ENCODE results near the gene PIEZO2.

The PIEZO2 gene

GRCh38 chr18:10702206-10702605 lies 447.2 kb downstream of the PIEZO2 start:
- H3K9ac ChIP-seq, result no peak overlapping the region
- no peaks in the 10 kb centered on the region for H3K36me3 ChIP-seq
- no peak for TF ChIP-seq Cebpa-rat (IDR thresholded peaks at IDR 0.05)
- H3K4me3 ChIP-seq, result no peak overlapping the region
- H4K20me1 ChIP-seq, result no peaks in the 10 kb centered on the region
- no peaks in the 10 kb centered on the region for H3K27me3 ChIP-seq
- no peaks in the 10 kb centered on the region for H3K4me1 ChIP-seq
- H3K27ac ChIP-seq, result no peak overlapping the region
- no peak overlapping the region for H3K4me2 ChIP-seq
- no peaks in the 10 kb centered on the region for H3K9me3 ChIP-seq (replicated peaks in 1 of 11)

GRCh38 chr18:10690366-10690765 lies 459.0 kb downstream of the PIEZO2 start:
- no peak overlapping the region for H3K4me2 ChIP-seq
- H3K4me1 ChIP-seq, result no peaks in the 10 kb centered on the region
- no peak overlapping the region for H3K27ac ChIP-seq
- no peak overlapping the region for H3K4me3 ChIP-seq
- no peak for TF ChIP-seq Cebpa-rat (IDR thresholded peaks at IDR 0.05)
- H4K20me1 ChIP-seq, result no peaks in the 10 kb centered on the region
- no peaks in the 10 kb centered on the region for H3K9me3 ChIP-seq (replicated peaks in 1 of 11)
- H3K9ac ChIP-seq, result no peak overlapping the region
- H3K27me3 ChIP-seq, result no peaks in the 10 kb centered on the region
- H3K36me3 ChIP-seq, result no peaks in the 10 kb centered on the region

- H3K27ac ChIP-seq, result no peak overlapping the region
- H3K4me3 ChIP-seq, result no peak overlapping the region
- no peak for TF ChIP-seq Cebpa-rat (IDR thresholded peaks at IDR 0.05)
- H3K36me3 ChIP-seq, result no peaks in the 10 kb centered on the region
- H3K9ac ChIP-seq, result no peak overlapping the region
- H3K4me2 ChIP-seq, result no peak overlapping the region
- no peaks in the 10 kb centered on the region for H3K27me3 ChIP-seq
- no peaks in the 10 kb centered on the region for H4K20me1 ChIP-seq
- H3K9me3 ChIP-seq (replicated peaks in 1 of 11), result no peaks in the 10 kb centered on the region
- H3K4me1 ChIP-seq, result no peaks in the 10 kb centered on the region
These were observed 459.4 kb downstream of the PIEZO2 start for GRCh38 chr18:10690035-10690329.

- Histone ChIP-seq H4K20me1 (no peaks in the 10 kb centered on the region), H3K36me3 (no peaks in the 10 kb centered on the region), H3K27ac (no peak overlapping the region), H3K27me3 (no peaks in the 10 kb centered on the region), H3K4me3 (no peak overlapping the region), H3K4me2 (no peak overlapping the region), H3K9me3 (replicated peaks in 1 of 11) (no peaks in the 10 kb centered on the region), H3K9ac (no peak overlapping the region), H3K4me1 (no peaks in the 10 kb centered on the region)
- TF ChIP-seq Cebpa-rat (IDR thresholded peaks at IDR 0.05), result no peak
These were observed 459.9 kb downstream of the PIEZO2 start for GRCh38 chr18:10689236-10690034.

GRCh38 chr18:10688766-10689165 lies 460.6 kb downstream of the PIEZO2 start:
- Histone ChIP-seq H3K9ac (no peak overlapping the region), H3K4me1 (no peaks in the 10 kb centered on the region), H3K4me2 (no peak overlapping the region), H3K9me3 (replicated peaks in 1 of 11) (no peaks in the 10 kb centered on the region), H3K4me3 (no peak overlapping the region), H3K36me3 (no peaks in the 10 kb centered on the region), H3K27ac (no peak overlapping the region), H4K20me1 (no peaks in the 10 kb centered on the region), H3K27me3 (no peaks in the 10 kb centered on the region)
- no peak for TF ChIP-seq Cebpa-rat (IDR thresholded peaks at IDR 0.05)

GRCh38 chr18:10687161-10687925 lies 462.0 kb downstream of the PIEZO2 start:
- no peaks in the 10 kb centered on the region for H3K36me3 ChIP-seq
- no peak overlapping the region for H3K4me3 ChIP-seq
- H3K27ac ChIP-seq, result no peak overlapping the region
- no peaks in the 10 kb centered on the region for H4K20me1 ChIP-seq
- H3K9me3 ChIP-seq (replicated peaks in 1 of 11), result no peaks in the 10 kb centered on the region
- H3K4me1 ChIP-seq, result no peaks in the 10 kb centered on the region
- no peak overlapping the region for H3K4me2 ChIP-seq
- no peaks in the 10 kb centered on the region for H3K27me3 ChIP-seq
- no peak overlapping the region for H3K9ac ChIP-seq
- TF ChIP-seq Cebpa-rat (IDR thresholded peaks at IDR 0.05), result no peak

- no peaks in the 10 kb centered on the region for H3K4me1 ChIP-seq
- no peak overlapping the region for H3K4me3 ChIP-seq
- H3K9me3 ChIP-seq (replicated peaks in 1 of 11), result no peaks in the 10 kb centered on the region
- H3K9ac ChIP-seq, result no peak overlapping the region
- H3K27me3 ChIP-seq, result no peaks in the 10 kb centered on the region
- TF ChIP-seq Cebpa-rat (IDR thresholded peaks at IDR 0.05), result no peak
- H3K4me2 ChIP-seq, result no peak overlapping the region
- H4K20me1 ChIP-seq, result no peaks in the 10 kb centered on the region
- no peak overlapping the region for H3K27ac ChIP-seq
- no peaks in the 10 kb centered on the region for H3K36me3 ChIP-seq
These were observed 463.1 kb downstream of the PIEZO2 start for GRCh38 chr18:10686308-10686707.

- TF ChIP-seq Cebpa-rat (IDR thresholded peaks at IDR 0.05), result no peak
- Histone ChIP-seq H3K4me3 (no peak overlapping the region), H3K36me3 (no peaks in the 10 kb centered on the region), H3K9ac (no peak overlapping the region), H4K20me1 (no peaks in the 10 kb centered on the region), H3K27ac (no peak overlapping the region), H3K9me3 (replicated peaks in 1 of 11) (no peaks in the 10 kb centered on the region), H3K4me1 (no peaks in the 10 kb centered on the region), H3K4me2 (no peak overlapping the region), H3K27me3 (no peaks in the 10 kb centered on the region)
These were observed 463.9 kb downstream of the PIEZO2 start for GRCh38 chr18:10685484-10685883.

- Histone ChIP-seq H3K27me3 (no peaks in the 10 kb centered on the region), H3K4me1 (no peaks in the 10 kb centered on the region), H3K27ac (no peak overlapping the region), H3K4me3 (no peak overlapping the region), H3K4me2 (no peak overlapping the region), H4K20me1 (no peaks in the 10 kb centered on the region), H3K36me3 (no peaks in the 10 kb centered on the region), H3K9me3 (replicated peaks in 1 of 11) (no peaks in the 10 kb centered on the region), H3K9ac (no peak overlapping the region)
- no peak for TF ChIP-seq Cebpa-rat (IDR thresholded peaks at IDR 0.05)
These were observed 467.0 kb downstream of the PIEZO2 start for GRCh38 chr18:10682368-10682714.
